ENCODE results near the gene FAAP20.

FAAP20 gene

GRCh38 chr1:2183937-2184334 is 10.6 kb downstream of the FAAP20 start:
- Histone ChIP-seq H3K9me3 (ENCODE audit: control insufficient read depth, insufficient read depth, low read depth, low read length) (no peaks in the 10 kb centered on the region), H3K27ac (ENCODE audit: extremely low read depth, low read depth, low read length) (no peak overlapping the region), H3K36me3 (ENCODE audit: control insufficient read depth in 2 of 2, insufficient read depth in 1 of 2, low read length in 2 of 2) (peaks cover 0 to 62% of the 10 kb centered on the region in 2 experiments; a peak in 2 of 3 replicates), H3K4me3 (ENCODE audit: low read depth, low read length) (no peak overlapping the region), H3K4me1 (ENCODE audit: control insufficient read depth, insufficient read depth, low read length) (no peaks in the 10 kb centered on the region)
- CTCF ChIA-PET, result interaction anchor here (0.9 kb wide), 1 partner anchor 10 kb away, joined by 7 read pairs; no protein-coding TSS in a partner anchor
- TF ChIP-seq HOXA7 (CRISPR knock-in tag; IDR thresholded peaks at IDR 0.05; ENCODE audit: borderline replicate concordance) (no peak), ZNF600 (tag by site-specific recombination; IDR thresholded peaks at IDR 0.05) (0 out of 2 replicates have a peak, but pooled peaks have one; percentile 16), ZNF843 (tag by site-specific recombination; IDR thresholded peaks at IDR 0.05) (no peak)
- POLR2A ChIA-PET, result no interaction called here

- POLR2A ChIA-PET, result interaction anchor here (0.6 kb wide), 1 partner anchor 299 kb away, joined by 5 read pairs; no protein-coding TSS in a partner anchor
- CTCF ChIA-PET, result interaction anchor here (0.7 kb wide), 1 partner anchor 199 kb away, joined by 3 read pairs; no protein-coding TSS in a partner anchor
- H3K4me1 ChIP-seq (ENCODE audit: control insufficient read depth, insufficient read depth, low read length), result no peaks in the 10 kb centered on the region
- no peak overlapping the region for H3K4me3 ChIP-seq (ENCODE audit: low read depth, low read length)
- TF ChIP-seq ZNF624 (tag by site-specific recombination; IDR thresholded peaks at IDR 0.05) (no peak), ZNF580 (tag by site-specific recombination; IDR thresholded peaks at IDR 0.05) (no peak), SCRT1 (tag by site-specific recombination; IDR thresholded peaks at IDR 0.05; ENCODE audit: borderline replicate concordance) (no peak), ZNF48 (tag by site-specific recombination; IDR thresholded peaks at IDR 0.05) (no peak), ZNF169 (tag by site-specific recombination; IDR thresholded peaks at IDR 0.05) (no peak), TRIM28 (IDR thresholded peaks at IDR 0.05; ENCODE audit: borderline replicate concordance, low read length) (no peak), TCF7L2 (IDR thresholded peaks at IDR 0.05; ENCODE audit: borderline replicate concordance, low read depth, low read length) (no peak), REPIN1 (tag by site-specific recombination; IDR thresholded peaks at IDR 0.05; ENCODE audit: low read depth) (no peak), ATF2 (tag by site-specific recombination; IDR thresholded peaks at IDR 0.05; ENCODE audit: low read depth) (no peak), ZNF350 (tag by site-specific recombination; IDR thresholded peaks at IDR 0.05) (no peak), BCL11A (tag by site-specific recombination; IDR thresholded peaks at IDR 0.05; ENCODE audit: low read depth) (no peak), ZNF571 (tag by site-specific recombination; IDR thresholded peaks at IDR 0.05) (no peak), ZNF449 (tag by site-specific recombination; IDR thresholded peaks at IDR 0.05) (no peak), BCL6B (tag by site-specific recombination; IDR thresholded peaks at IDR 0.05) (no peak)
- no peaks in the 10 kb centered on the region for H3K9me3 ChIP-seq (ENCODE audit: control insufficient read depth, insufficient read depth, low read depth, low read length)
- H3K27ac ChIP-seq (ENCODE audit: extremely low read depth, low read depth, low read length), result no peak overlapping the region
- H3K36me3 ChIP-seq (ENCODE audit: control insufficient read depth in 2 of 2, insufficient read depth in 1 of 2, low read length in 2 of 2), result peaks cover 0 to 68% of the 10 kb centered on the region in 2 experiments; a peak in 1 of 3 replicates
Measured at GRCh38 chr1:2182376-2182775, 12.2 kb downstream of the FAAP20 start.

GRCh38 chr1:2181752-2182151 is 12.8 kb downstream of the FAAP20 start:
- Histone ChIP-seq H3K4me1 (ENCODE audit: control insufficient read depth, insufficient read depth, low read length) (no peaks in the 10 kb centered on the region), H3K36me3 (ENCODE audit: control insufficient read depth in 2 of 2, insufficient read depth in 1 of 2, low read length in 2 of 2) (peaks cover 0 to 71% of the 10 kb centered on the region in 2 experiments; a peak in 1 of 3 replicates), H3K27ac (ENCODE audit: extremely low read depth, low read depth, low read length) (no peak overlapping the region), H3K4me3 (ENCODE audit: low read depth, low read length) (no peak overlapping the region), H3K9me3 (ENCODE audit: control insufficient read depth, insufficient read depth, low read depth, low read length) (no peaks in the 10 kb centered on the region)
- POLR2A ChIA-PET, result no interaction called here
- CTCF ChIA-PET, result no interaction called here
- TF ChIP-seq KLF1 (tag by site-specific recombination; IDR thresholded peaks at IDR 0.05) (peak; percentile 37; the same call in 1 of the 2 replicates), OSR2 (tag by site-specific recombination; IDR thresholded peaks at IDR 0.05) (no peak), BCL11A (tag by site-specific recombination; IDR thresholded peaks at IDR 0.05; ENCODE audit: low read depth) (no peak), ZNF341 (tag by site-specific recombination; IDR thresholded peaks at IDR 0.05; ENCODE audit: low read depth) (peak; percentile 81), ZNF324 (tag by site-specific recombination; IDR thresholded peaks at IDR 0.05) (no peak), ZNF214 (tag by site-specific recombination; IDR thresholded peaks at IDR 0.05; ENCODE audit: borderline replicate concordance) (no peak)
